ENCODE data around the gene SLC44A4. TPM values are rescaled to one million over a fixed set of nuclear protein-coding genes. Genes with fewer than 3 reads are reported as not detected.
"Not testable (repeated sequence)": the region's sequence is repeated elsewhere in the genome, so short reads cannot be mapped to it uniquely, and the experiment has no call there.

SLC44A4 gene
- polyA plus RNA-seq, 1 of the 3 experiments (the other 2 are of a cell fraction), result 0.26 TPM

- no peak for DNase-seq
- Histone ChIP-seq H3F3A (replicated peaks; ENCODE audit: insufficient read depth) (no peaks in the 10 kb centered on the region), H4K20me1 (ENCODE audit: insufficient read depth) (no peaks in the 10 kb centered on the region), H3K4me3 (ENCODE audit: low read depth in 2 of 2, low read length in 1 of 2) (no peak overlapping the region), H3K4me1 (ENCODE audit: control insufficient read depth in 1 of 2, insufficient read depth in 2 of 2, low read depth in 1 of 2, low read length in 1 of 2) (peaks cover 0 to 4% of the 10 kb centered on the region in 2 experiments; a peak in 1 of 4 replicates), H3K9me3 (no peaks in the 10 kb centered on the region), H2AFZ (ENCODE audit: low read depth) (no peak overlapping the region), H3K9me2 (no peaks in the 10 kb centered on the region), H3K79me2 (ENCODE audit: insufficient read depth) (no peaks in the 10 kb centered on the region), H3K27me3 (ENCODE audit: insufficient read depth) (no peaks in the 10 kb centered on the region), H3K27ac (ENCODE audit: low read depth in 2 of 2, low read length in 1 of 2) (no peak overlapping the region), H3K4me2 (no peak overlapping the region), H3K36me3 (replicated peaks in 1 of 2; ENCODE audit: control insufficient read depth in 1 of 2, insufficient read depth in 2 of 2, low read length in 1 of 2) (no peaks in the 10 kb centered on the region), H3K9ac (no peak overlapping the region)
- WGBS (ENCODE audit: low lambda C conversion rate), result 69% methylated on average over 13 of the region's 16 CpGs
- POLR2A ChIA-PET, result no interaction called here
- CTCF ChIA-PET, result no interaction called here
- TF ChIP-seq, protein P1, sequence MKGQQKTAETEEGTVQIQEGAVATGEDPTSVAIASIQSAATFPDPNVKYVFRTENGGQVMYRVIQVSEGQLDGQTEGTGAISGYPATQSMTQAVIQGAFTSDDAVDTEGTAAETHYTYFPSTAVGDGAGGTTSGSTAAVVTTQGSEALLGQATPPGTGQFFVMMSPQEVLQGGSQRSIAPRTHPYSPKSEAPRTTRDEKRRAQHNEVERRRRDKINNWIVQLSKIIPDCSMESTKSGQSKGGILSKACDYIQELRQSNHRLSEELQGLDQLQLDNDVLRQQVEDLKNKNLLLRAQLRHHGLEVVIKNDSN (IDR thresholded peaks at IDR 0.05; ENCODE audit: borderline replicate concordance, low read depth), result no peak
- no peak for TF ChIP-seq MXI1 (IDR thresholded peaks at IDR 0.05; ENCODE audit: low read depth, low read length)
- TF ChIP-seq, protein P2, sequence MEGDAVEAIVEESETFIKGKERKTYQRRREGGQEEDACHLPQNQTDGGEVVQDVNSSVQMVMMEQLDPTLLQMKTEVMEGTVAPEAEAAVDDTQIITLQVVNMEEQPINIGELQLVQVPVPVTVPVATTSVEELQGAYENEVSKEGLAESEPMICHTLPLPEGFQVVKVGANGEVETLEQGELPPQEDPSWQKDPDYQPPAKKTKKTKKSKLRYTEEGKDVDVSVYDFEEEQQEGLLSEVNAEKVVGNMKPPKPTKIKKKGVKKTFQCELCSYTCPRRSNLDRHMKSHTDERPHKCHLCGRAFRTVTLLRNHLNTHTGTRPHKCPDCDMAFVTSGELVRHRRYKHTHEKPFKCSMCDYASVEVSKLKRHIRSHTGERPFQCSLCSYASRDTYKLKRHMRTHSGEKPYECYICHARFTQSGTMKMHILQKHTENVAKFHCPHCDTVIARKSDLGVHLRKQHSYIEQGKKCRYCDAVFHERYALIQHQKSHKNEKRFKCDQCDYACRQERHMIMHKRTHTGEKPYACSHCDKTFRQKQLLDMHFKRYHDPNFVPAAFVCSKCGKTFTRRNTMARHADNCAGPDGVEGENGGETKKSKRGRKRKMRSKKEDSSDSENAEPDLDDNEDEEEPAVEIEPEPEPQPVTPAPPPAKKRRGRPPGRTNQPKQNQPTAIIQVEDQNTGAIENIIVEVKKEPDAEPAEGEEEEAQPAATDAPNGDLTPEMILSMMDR (IDR thresholded peaks at IDR 0.05), result peak; percentile 13; the same call in 1 of the 2 replicates
Observed at GRCh38 chr6:31870385-31870921, 8.3 kb downstream of the SLC44A4 start.

DNA sequence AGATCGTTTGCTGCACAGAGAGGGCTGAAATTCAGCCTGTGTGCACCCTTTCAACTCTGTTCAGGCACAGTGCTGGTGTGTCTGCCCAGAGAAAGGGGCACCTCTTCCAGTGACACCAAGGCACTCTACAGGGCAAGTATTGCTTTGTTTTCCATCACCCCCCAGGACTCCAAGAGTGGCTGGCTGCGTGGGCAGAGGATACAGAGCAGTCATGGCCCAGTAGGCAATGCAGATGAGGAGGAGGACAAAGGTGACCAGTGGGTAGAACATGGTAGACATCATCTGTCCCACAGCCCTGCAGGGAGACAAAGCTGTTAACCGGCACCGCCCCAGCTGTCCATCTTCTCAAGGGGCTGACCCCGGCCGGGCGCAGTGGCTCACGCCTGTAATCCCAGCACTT, 9.5 kb downstream of the SLC44A4 start:
- ChIA-PET CTCF (no interaction called here), POLR2A (interaction anchor here (1.5 kb wide), 1 partner anchor 28 kb away, joined by 3 read pairs; the partner anchor contains the start of gene EHMT2)
- Histone ChIP-seq H3K9me3 (no peaks in the 10 kb centered on the region), H3K36me3 (replicated peaks in 1 of 2; ENCODE audit: control insufficient read depth in 1 of 2, insufficient read depth in 2 of 2, low read length in 1 of 2) (no peaks in the 10 kb centered on the region), H3K9ac (no peak overlapping the region), H3K4me1 (ENCODE audit: control insufficient read depth in 1 of 2, insufficient read depth in 2 of 2, low read depth in 1 of 2, low read length in 1 of 2) (peaks cover 0 to 9% of the 10 kb centered on the region in 2 experiments; a peak in 1 of 4 replicates), H3K27me3 (ENCODE audit: insufficient read depth) (no peaks in the 10 kb centered on the region), H4K20me1 (ENCODE audit: insufficient read depth) (no peaks in the 10 kb centered on the region), H3K4me2 (no peak overlapping the region), H3F3A (replicated peaks; ENCODE audit: insufficient read depth) (peaks cover 1% of the 10 kb centered on the region), H2AFZ (ENCODE audit: low read depth) (no peak overlapping the region), H3K79me2 (ENCODE audit: insufficient read depth) (no peaks in the 10 kb centered on the region), H3K9me2 (no peaks in the 10 kb centered on the region), H3K4me3 (ENCODE audit: low read depth in 2 of 2, low read length in 1 of 2) (no peak overlapping the region), H3K27ac (ENCODE audit: low read depth in 2 of 2, low read length in 1 of 2) (no peak overlapping the region)
- DNase-seq, result no peak
- no peak for TF ChIP-seq TAF1 (IDR thresholded peaks at IDR 0.05; ENCODE audit: borderline replicate concordance, low read depth, low read length)
- no peak for TF ChIP-seq ELF1 (IDR thresholded peaks at IDR 0.05)
- WGBS (ENCODE audit: low lambda C conversion rate), result 88% methylated on average over 8 of the region's 8 CpGs

- not testable (repeated sequence) for H4K20me1 ChIP-seq (ENCODE audit: insufficient read depth); DNase-seq; H2AFZ ChIP-seq (ENCODE audit: low read depth); H3K9ac ChIP-seq; H3F3A ChIP-seq (replicated peaks; ENCODE audit: insufficient read depth); H3K4me2 ChIP-seq; H3K9me3 ChIP-seq; H3K4me3 ChIP-seq (ENCODE audit: low read depth in 2 of 2, low read length in 1 of 2); H3K27me3 ChIP-seq (ENCODE audit: insufficient read depth); H3K27ac ChIP-seq (ENCODE audit: low read depth in 2 of 2, low read length in 1 of 2); H3K9me2 ChIP-seq; H3K36me3 ChIP-seq (replicated peaks in 1 of 2; ENCODE audit: control insufficient read depth in 1 of 2, insufficient read depth in 2 of 2, low read length in 1 of 2); H3K79me2 ChIP-seq (ENCODE audit: insufficient read depth)
- ChIA-PET CTCF (interaction anchor here (0.6 kb wide), 1 partner anchor 77 kb away, joined by 3 read pairs; no protein-coding TSS in a partner anchor), POLR2A (interaction anchor here (1.5 kb wide), 1 partner anchor 29 kb away, joined by 3 read pairs; the partner anchor contains the start of gene EHMT2)
- 92% methylated on average over 1 of the region's 1 CpG for WGBS (ENCODE audit: low lambda C conversion rate)
- peaks cover 0 to 11% of the 10 kb centered on the region in 2 experiments; a peak in 1 of 4 replicates for H3K4me1 ChIP-seq (ENCODE audit: control insufficient read depth in 1 of 2, insufficient read depth in 2 of 2, low read depth in 1 of 2, low read length in 1 of 2)
Observed at GRCh38 chr6:31868658-31868971, 10.2 kb downstream of the SLC44A4 start.
